ENCODE results near the gene FES.

GRCh38 chr15:90876046-90876445, 8.3 kb upstream of the FES start:
- TF ChIP-seq POLR2AphosphoS5 (IDR thresholded peaks at IDR 0.05) (no peak), CTCF (IDR thresholded peaks at IDR 0.05) (no peak)

Measured in transverse colon (tissue), 4 donors.